Hepatocyte (in vitro differentiated cells): ENCODE results near the gene MFSD1. TPM values are rescaled to one million over a fixed set of nuclear protein-coding genes. Genes with fewer than 3 reads are reported as not detected.

Experiments used
- DNase-seq: peaks from one replicate; pipeline ENCODE4 v3.0.0-alpha.2; 2016; ENCODE audit warnings: low spot score
- H2AFZ ChIP-seq: fragments of 200-600 bp; sonication (generic); 2 replicates; pipeline ENCODE4 v1.6.0; 2016; ENCODE audit warnings: antibody characterized with exemption, mild to moderate bottlenecking
- H3K27ac ChIP-seq: fragments of 200-600 bp; sonication (generic); 2 replicates; pipeline ENCODE4 v1.5.1; 2016; ENCODE audit warnings: mild to moderate bottlenecking
- H3K27me3 ChIP-seq: fragments of 200-600 bp; sonication (generic); 2 replicates; pipeline ENCODE4 v1.6.1; 2016
- H3K36me3 ChIP-seq: fragments of 200-600 bp; sonication (generic); replicated peaks from 2 replicates; pipeline ENCODE4 v1.5.1; 2016; ENCODE audit warnings: low read depth; ENCODE audit not compliant: insufficient read depth
- H3K4me1 ChIP-seq: fragments of 200-600 bp; sonication (generic); 2 replicates; pipeline ENCODE4 v1.5.1; 2016; ENCODE audit warnings: mild to moderate bottlenecking, moderate library complexity; ENCODE audit not compliant: insufficient read depth
- H3K4me2 ChIP-seq: fragments of 200-600 bp; sonication (generic); 2 replicates; pipeline ENCODE4 v1.6.0; 2016
- H3K4me3 ChIP-seq: fragments of 200-600 bp; sonication (generic); 2 replicates; pipeline ENCODE4 v1.5.1; 2016; ENCODE audit warnings: mild to moderate bottlenecking
- H3K79me2 ChIP-seq: fragments of 200-600 bp; sonication (generic); 2 replicates; pipeline ENCODE4 v1.6.0; 2017; ENCODE audit warnings: mild to moderate bottlenecking
- H3K9me2 ChIP-seq: fragments of 200-600 bp; sonication (generic); replicated peaks from 2 replicates; pipeline ENCODE4 v1.6.0; 2017; ENCODE audit warnings: mild to moderate bottlenecking; ENCODE audit not compliant: insufficient read depth
- H3K9me3 ChIP-seq: fragments of 200-600 bp; sonication (generic); 2 replicates; pipeline ENCODE4 v1.5.1; 2016; ENCODE audit warnings: low read depth, mild to moderate bottlenecking
- H4K20me1 ChIP-seq: fragments of 200-600 bp; sonication (generic); 2 replicates; pipeline ENCODE4 v1.6.0; 2016; ENCODE audit warnings: mild to moderate bottlenecking; ENCODE audit not compliant: insufficient read depth, poor library complexity, severe bottlenecking
- CTCF ChIP-seq: fragments of 200-600 bp; sonication (generic); IDR thresholded peaks from 2 replicates; pipeline ENCODE4 v1.5.1; 2016; ENCODE audit warnings: antibody characterized with exemption, mild to moderate bottlenecking; ENCODE audit not compliant: poor library complexity
- EZH2 ChIP-seq: fragments of 200-600 bp; sonication (generic); IDR thresholded peaks from 2 replicates; pipeline ENCODE4 v1.6.1; 2016; ENCODE audit warnings: antibody characterized with exemption, mild to moderate bottlenecking, borderline replicate concordance
- EZH2phosphoT487 ChIP-seq: fragments of 200-600 bp; sonication (generic); IDR thresholded peaks from one replicate; pipeline ENCODE4 v1.6.1; 2018; ENCODE audit warnings: antibody characterized with exemption, mild to moderate bottlenecking, low read depth, moderate library complexity; ENCODE audit not compliant: unreplicated experiment, severe bottlenecking
- WGBS: methylation state at CpG from one replicate; pipeline ENCODE4 v1.1.6; 2016; ENCODE audit warnings: low lambda C conversion rate; ENCODE audit errors: missing lambda C conversion rate; 5-methylcytosine and 5-hydroxymethylcytosine counted together
- polyA plus RNA-seq: library from polyadenylated mRNA; unstranded; fragments of >200 nt; fragmentation: Nextera tagmentation; extraction: Ambion mirVana; gene quantifications from 2 replicates; pipeline ENCODE4 v1.2.1, GENCODE V29; 2016
- total RNA-seq: library from RNA; depleted of rRNA; stranded (reverse); fragments of >200 nt; gene quantifications from 2 replicates; pipeline ENCODE4 v1.2.3, GENCODE V29; 2014

The MFSD1 gene
- total and polyA plus RNA-seq, 2 experiments from 2014 or later, result 58.6 to 74.9 TPM

GRCh38 chr3:158781191-158781590 is 20.7 kb upstream of the MFSD1 start:
- Histone ChIP-seq H3K4me3 (no peak overlapping the region), H3K9me3 (no peaks in the 10 kb centered on the region), H3K9me2 (no peaks in the 10 kb centered on the region), H3K4me1 (peaks cover 27% of the 10 kb centered on the region), H3K4me2 (no peak overlapping the region), H3K36me3 (no peaks in the 10 kb centered on the region), H3K79me2 (no peaks in the 10 kb centered on the region), H2AFZ (no peak overlapping the region), H4K20me1 (no peaks in the 10 kb centered on the region), H3K27ac (peak overlapping the region; percentile 24), H3K27me3 (no peaks in the 10 kb centered on the region)
- WGBS, result 91% methylated on average over 2 of the region's 2 CpGs
- TF ChIP-seq EZH2phosphoT487 (no peak), EZH2 (no peak), CTCF (no peak)
- DNase-seq, result no peak

GRCh38 chr3:158781849-158782248 is 20.0 kb upstream of the MFSD1 start:
- H3K4me2 ChIP-seq, result peak overlapping the region; percentile 1
- H3K4me3 ChIP-seq, result no peak overlapping the region
- H2AFZ ChIP-seq, result no peak overlapping the region
- no peaks in the 10 kb centered on the region for H3K79me2 ChIP-seq
- H3K36me3 ChIP-seq, result no peaks in the 10 kb centered on the region
- peak overlapping the region; percentile 24 for H3K27ac ChIP-seq
- no peak for TF ChIP-seq CTCF
- TF ChIP-seq EZH2, result no peak
- TF ChIP-seq EZH2phosphoT487, result no peak
- 47% methylated on average over 1 of the region's 1 CpG for WGBS
- H3K9me2 ChIP-seq, result no peaks in the 10 kb centered on the region
- no peaks in the 10 kb centered on the region for H3K9me3 ChIP-seq
- peaks cover 27% of the 10 kb centered on the region for H3K4me1 ChIP-seq
- DNase-seq, result no peak
- no peaks in the 10 kb centered on the region for H3K27me3 ChIP-seq
- no peaks in the 10 kb centered on the region for H4K20me1 ChIP-seq

GRCh38 chr3:158782283-158782989 is 19.4 kb upstream of the MFSD1 start:
- no peaks in the 10 kb centered on the region for H3K9me3 ChIP-seq
- peak overlapping the region; percentile 1 for H3K4me2 ChIP-seq
- WGBS, result 77% methylated on average over 3 of the region's 3 CpGs
- no peak overlapping the region for H2AFZ ChIP-seq
- H3K9me2 ChIP-seq, result no peaks in the 10 kb centered on the region
- no peaks in the 10 kb centered on the region for H4K20me1 ChIP-seq
- peak overlapping the region; percentile 5 for H3K27ac ChIP-seq
- DNase-seq, result no peak
- H3K4me1 ChIP-seq, result peaks cover 22% of the 10 kb centered on the region
- H3K4me3 ChIP-seq, result no peak overlapping the region
- H3K79me2 ChIP-seq, result no peaks in the 10 kb centered on the region
- no peaks in the 10 kb centered on the region for H3K27me3 ChIP-seq
- no peaks in the 10 kb centered on the region for H3K36me3 ChIP-seq
- no peak for TF ChIP-seq EZH2
- TF ChIP-seq EZH2phosphoT487, result no peak
- no peak for TF ChIP-seq CTCF
